VCaP (cell line): Measurements from ENCODE around the gene DOCK3.
"Not testable (repeated sequence)": the region's sequence is repeated elsewhere in the genome, so short reads cannot be mapped to it uniquely, and the experiment has no call there.

Experiments used
- H3K27ac ChIP-seq: fragments of 450-650 bp; 2 replicates; pipeline ENCODE4 v1.5.1; 2017
- TF ChIP-seq, protein P1 (sequence below): fragments of 450-650 bp; conservative IDR thresholded peaks from 2 replicates; pipeline ENCODE4 v1.5.1; 2017; ENCODE audit warnings: mild to moderate bottlenecking, moderate library complexity

Gene DOCK3

DNA sequence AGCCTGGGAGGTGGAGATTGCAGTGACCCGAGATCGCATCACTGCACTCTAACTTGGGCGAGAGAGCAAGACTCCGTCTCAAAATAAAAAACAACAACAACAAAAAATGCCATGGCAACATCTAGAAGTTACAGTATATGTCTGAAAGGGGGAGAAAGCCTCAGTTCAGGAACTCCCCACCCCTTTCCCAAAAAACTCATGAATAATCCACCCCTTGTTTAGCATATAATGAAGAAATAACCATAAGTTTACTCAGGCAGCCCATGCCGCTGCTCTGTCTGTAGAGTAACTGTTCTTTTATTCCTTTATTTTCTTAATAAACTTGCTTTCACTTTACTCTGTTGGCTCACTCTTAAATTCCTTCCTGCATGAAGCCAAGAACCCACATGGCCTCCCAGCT is 145.2 kb downstream of the DOCK3 start:
- TF ChIP-seq, protein P1, sequence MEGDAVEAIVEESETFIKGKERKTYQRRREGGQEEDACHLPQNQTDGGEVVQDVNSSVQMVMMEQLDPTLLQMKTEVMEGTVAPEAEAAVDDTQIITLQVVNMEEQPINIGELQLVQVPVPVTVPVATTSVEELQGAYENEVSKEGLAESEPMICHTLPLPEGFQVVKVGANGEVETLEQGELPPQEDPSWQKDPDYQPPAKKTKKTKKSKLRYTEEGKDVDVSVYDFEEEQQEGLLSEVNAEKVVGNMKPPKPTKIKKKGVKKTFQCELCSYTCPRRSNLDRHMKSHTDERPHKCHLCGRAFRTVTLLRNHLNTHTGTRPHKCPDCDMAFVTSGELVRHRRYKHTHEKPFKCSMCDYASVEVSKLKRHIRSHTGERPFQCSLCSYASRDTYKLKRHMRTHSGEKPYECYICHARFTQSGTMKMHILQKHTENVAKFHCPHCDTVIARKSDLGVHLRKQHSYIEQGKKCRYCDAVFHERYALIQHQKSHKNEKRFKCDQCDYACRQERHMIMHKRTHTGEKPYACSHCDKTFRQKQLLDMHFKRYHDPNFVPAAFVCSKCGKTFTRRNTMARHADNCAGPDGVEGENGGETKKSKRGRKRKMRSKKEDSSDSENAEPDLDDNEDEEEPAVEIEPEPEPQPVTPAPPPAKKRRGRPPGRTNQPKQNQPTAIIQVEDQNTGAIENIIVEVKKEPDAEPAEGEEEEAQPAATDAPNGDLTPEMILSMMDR, result no peak
- no peak overlapping the region for H3K27ac ChIP-seq

GRCh38 chr3:50825841-50826240 is 151.1 kb downstream of the DOCK3 start:
- TF ChIP-seq, protein P1, result no peak
- H3K27ac ChIP-seq, result no peak overlapping the region

DNA sequence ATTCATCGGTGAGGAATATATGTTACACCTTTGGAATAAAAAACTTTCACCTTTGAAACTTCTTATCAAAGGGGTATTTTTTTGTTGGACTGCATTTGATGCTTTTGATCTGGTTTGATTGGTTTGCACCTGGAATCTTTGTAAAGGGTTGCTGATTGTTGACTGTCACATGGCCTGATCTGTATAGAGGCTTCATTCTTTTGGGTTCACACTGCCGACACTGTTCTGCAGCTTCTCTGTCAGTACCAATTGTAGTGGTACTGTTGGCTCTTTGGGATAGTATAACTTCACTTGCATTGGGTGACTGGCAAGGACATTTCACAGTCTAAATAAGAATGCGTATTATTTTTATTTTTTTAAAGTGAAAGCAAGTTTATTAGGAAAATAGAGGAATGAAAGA is 155.7 kb downstream of the DOCK3 start:
- TF ChIP-seq, protein P1, result no peak
- no peak overlapping the region for H3K27ac ChIP-seq

DNA sequence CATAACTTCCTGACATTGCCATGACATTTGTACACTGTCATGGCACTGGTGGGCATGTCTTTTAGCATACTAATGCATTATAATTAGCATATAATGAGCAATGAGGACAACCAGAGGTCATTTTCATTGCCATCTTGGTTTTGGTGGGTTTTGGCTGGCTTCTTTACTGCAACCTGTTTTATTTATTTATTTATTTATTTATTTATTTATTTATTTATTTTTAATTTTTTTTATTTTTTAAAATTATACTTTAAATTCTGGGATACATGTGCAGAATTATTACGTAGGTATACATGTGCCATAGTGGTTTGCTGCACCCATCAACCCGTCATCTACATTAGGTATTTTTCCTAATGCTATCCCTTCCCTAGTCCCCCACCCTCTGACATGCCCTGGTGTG is 156.3 kb downstream of the DOCK3 start:
- not testable (repeated sequence) for H3K27ac ChIP-seq

GRCh38 chr3:50840983-50841489 is 166.3 kb downstream of the DOCK3 start:
- TF ChIP-seq, protein P1, result no peak

DNA sequence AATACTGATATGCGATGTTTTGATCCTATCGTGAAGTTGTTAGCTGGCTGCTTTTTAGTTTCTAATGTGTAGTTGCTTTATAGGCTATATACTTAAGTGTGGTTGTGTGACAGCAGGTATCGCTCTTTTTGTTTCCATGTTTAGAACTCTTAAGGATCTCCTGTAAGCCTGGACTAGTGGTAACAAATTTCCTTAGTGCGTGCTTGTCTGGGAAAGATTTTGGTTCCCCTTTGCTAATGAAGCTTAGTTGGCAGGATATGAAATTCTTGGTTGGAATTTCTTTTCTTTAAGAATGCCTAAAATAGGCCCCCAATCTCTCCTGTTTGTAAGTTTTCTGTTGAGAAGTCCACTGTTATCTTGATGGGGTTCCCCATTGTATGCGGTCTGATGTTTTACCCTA is 173.6 kb downstream of the DOCK3 start:
- no peak overlapping the region for H3K27ac ChIP-seq
- TF ChIP-seq, protein P1, result no peak

More at GRCh38 chr3:50840983-50841489, 166.3 kb downstream of the DOCK3 start:
- H3K27ac ChIP-seq, result no peak overlapping the region

DNA sequence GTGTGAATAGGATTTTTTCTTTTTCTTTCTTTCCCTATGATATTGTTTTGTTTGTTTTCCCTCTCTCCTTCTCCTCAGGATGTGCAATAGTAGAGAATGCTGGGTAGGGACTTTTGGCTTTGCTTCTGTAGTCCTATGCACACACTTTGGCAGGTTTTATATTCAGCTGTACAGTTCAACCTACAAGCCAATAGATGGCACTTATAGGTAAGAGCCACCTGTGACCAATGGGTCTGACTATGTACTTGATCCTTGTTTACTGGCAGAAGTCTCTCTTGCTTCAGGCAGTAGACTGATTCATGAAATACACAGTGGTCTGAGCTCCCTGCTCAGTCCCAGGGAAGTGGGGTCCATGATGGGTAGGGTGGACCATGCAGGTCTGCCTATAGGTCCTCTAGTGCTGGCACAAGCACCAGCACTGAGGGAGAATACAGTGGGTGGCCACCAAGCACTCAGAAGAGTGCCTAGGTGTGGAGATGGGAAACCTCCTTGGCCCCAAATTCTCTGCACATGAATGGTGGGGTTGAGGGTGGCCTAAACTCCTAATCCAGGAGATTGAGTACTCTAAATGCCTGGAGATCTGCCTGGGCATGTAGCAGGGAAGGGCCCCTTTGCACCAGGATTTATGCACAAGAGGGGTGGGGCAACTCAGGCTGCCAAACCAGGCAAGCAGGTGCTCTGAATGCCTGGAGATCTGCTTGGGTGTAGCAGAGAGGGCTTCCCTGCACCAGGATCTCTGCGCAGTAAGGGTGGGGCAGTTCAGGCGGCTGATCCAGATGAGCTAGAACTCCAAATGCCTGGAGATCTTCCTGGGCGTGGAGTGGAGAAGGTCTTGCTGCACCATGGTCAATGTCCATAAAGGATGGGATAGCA is 176.1 kb downstream of the DOCK3 start:
- TF ChIP-seq, protein P1, result no peak
- H3K27ac ChIP-seq, result no peak overlapping the region

- TF ChIP-seq, protein P1, result no peak
- H3K27ac ChIP-seq, result no peak overlapping the region
Observed at GRCh38 chr3:50853936-50854335, 179.2 kb downstream of the DOCK3 start.
